SK-N-SH (cell line): ENCODE results near the gene SGTA.
A peak's percentile ranks its signal among the peaks of the same experiment; 100 is the strongest.

Experiments used
- ELF1 ChIP-seq: IDR thresholded peaks from 2 replicates; pipeline ENCODE4 v1.4.0; 2012
- EP300 ChIP-seq, 2 experiments: IDR thresholded peaks; 2 replicates each; pipeline versions ENCODE4 v1.4.0 to v1.6.1; 2012; ENCODE audit warnings: borderline replicate concordance in 1 of 2, low read depth in 1 of 2, low read length in 1 of 2
- EZH2phosphoT487 ChIP-seq: fragments of 200-600 bp; sonication (generic); IDR thresholded peaks from 2 replicates; pipeline ENCODE4 v1.6.1; 2017; ENCODE audit warnings: low read depth, mixed run types, mild to moderate bottlenecking, antibody characterized with exemption, moderate library complexity, borderline replicate concordance
- FOXJ3 ChIP-seq: sonication (generic); formaldehyde crosslinking; IDR thresholded peaks from 2 replicates; pipeline ENCODE4 v1.5.1; 2020; ENCODE audit warnings: mild to moderate bottlenecking, missing genetic modification reagents
- FOXM1 ChIP-seq: IDR thresholded peaks from 2 replicates; pipeline ENCODE4 v1.4.0; 2012; ENCODE audit warnings: low read depth, mild to moderate bottlenecking
- GABPA ChIP-seq: IDR thresholded peaks from 2 replicates; pipeline ENCODE4 v1.4.0; 2012; ENCODE audit warnings: low read depth, mild to moderate bottlenecking
- MAX ChIP-seq: IDR thresholded peaks from 2 replicates; pipeline ENCODE4 v1.4.0; 2012; ENCODE audit warnings: low read depth
- MXI1 ChIP-seq: IDR thresholded peaks from 2 replicates; pipeline ENCODE4 v1.6.1; 2012; ENCODE audit warnings: mild to moderate bottlenecking, low read depth, low read length, improper control_type of control experiment
- POLR2AphosphoS5 ChIP-seq: IDR thresholded peaks from 2 replicates; pipeline ENCODE4 v1.6.1; 2012; ENCODE audit warnings: low read depth, low read length
- SIN3A ChIP-seq: IDR thresholded peaks from 2 replicates; pipeline ENCODE4 v1.6.1; 2012; ENCODE audit warnings: low read depth, mild to moderate bottlenecking, low read length, moderate library complexity, borderline replicate concordance
- SMC3 ChIP-seq: IDR thresholded peaks from 2 replicates; pipeline ENCODE4 v1.6.1; 2012; ENCODE audit warnings: low read depth, low read length, improper control_type of control experiment
- USF2 ChIP-seq: fragments of 150-350 bp; IDR thresholded peaks from 2 replicates; pipeline ENCODE4 v1.6.1; 2017; ENCODE audit warnings: antibody characterized with exemption, low read length, low read depth, borderline replicate concordance
- YY1 ChIP-seq: IDR thresholded peaks from 2 replicates; pipeline ENCODE4 v1.4.0; 2012; ENCODE audit warnings: low read depth, mild to moderate bottlenecking
- TF ChIP-seq, protein P1 (sequence below): fragments of 200-600 bp; sonication (generic); IDR thresholded peaks from 2 replicates; pipeline ENCODE4 v1.6.1; 2017; ENCODE audit warnings: antibody characterized with exemption, mild to moderate bottlenecking, moderate library complexity

DNA sequence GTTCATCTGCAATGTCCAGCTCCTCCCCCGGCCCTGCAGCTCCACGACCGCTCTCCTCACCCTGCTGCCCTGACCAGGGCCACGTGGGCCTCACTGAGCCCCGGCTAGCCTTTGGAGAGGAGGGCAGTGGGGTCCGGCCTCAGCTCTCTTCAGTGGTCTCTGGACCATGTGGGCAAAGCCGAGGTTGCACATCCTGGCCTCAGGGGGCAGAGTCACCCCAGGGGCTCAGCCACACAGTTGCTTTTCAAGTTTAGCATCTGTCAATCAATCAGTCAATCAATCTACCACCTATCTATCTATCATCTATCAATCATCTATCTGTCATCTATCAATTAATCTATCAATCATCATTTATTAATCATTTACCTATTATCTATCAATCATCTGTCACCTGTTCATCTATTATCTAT lies 58.9 kb downstream of the SGTA start:
- no peak for TF ChIP-seq FOXJ3
- TF ChIP-seq POLR2AphosphoS5 = no peak
- TF ChIP-seq, protein P1, sequence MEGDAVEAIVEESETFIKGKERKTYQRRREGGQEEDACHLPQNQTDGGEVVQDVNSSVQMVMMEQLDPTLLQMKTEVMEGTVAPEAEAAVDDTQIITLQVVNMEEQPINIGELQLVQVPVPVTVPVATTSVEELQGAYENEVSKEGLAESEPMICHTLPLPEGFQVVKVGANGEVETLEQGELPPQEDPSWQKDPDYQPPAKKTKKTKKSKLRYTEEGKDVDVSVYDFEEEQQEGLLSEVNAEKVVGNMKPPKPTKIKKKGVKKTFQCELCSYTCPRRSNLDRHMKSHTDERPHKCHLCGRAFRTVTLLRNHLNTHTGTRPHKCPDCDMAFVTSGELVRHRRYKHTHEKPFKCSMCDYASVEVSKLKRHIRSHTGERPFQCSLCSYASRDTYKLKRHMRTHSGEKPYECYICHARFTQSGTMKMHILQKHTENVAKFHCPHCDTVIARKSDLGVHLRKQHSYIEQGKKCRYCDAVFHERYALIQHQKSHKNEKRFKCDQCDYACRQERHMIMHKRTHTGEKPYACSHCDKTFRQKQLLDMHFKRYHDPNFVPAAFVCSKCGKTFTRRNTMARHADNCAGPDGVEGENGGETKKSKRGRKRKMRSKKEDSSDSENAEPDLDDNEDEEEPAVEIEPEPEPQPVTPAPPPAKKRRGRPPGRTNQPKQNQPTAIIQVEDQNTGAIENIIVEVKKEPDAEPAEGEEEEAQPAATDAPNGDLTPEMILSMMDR = peak; percentile 18; the same call in 1 of the 2 replicates
- no peak for TF ChIP-seq FOXM1
- no peak for TF ChIP-seq SIN3A
- TF ChIP-seq SMC3 = no peak
- TF ChIP-seq MAX = no peak
- TF ChIP-seq EP300 (IDR thresholded peaks at IDR 0.05; ENCODE audit: borderline replicate concordance in 1 of 2, low read depth in 1 of 2, low read length in 1 of 2) = no peak
- no peak for TF ChIP-seq USF2
- no peak for TF ChIP-seq MXI1
- TF ChIP-seq GABPA = no peak
- TF ChIP-seq EZH2phosphoT487 = no peak
- TF ChIP-seq YY1 = no peak
- no peak for TF ChIP-seq ELF1
